K562 (cell line): ENCODE data around the gene ROR2. TPM values are rescaled to one million over a fixed set of nuclear protein-coding genes. Genes with fewer than 3 reads are reported as not detected.

Experiments used
- ATAC-seq: fragments of 200-7000 bp; cut with Tn5 transposase; 3 replicates; pipeline ENCODE4 v1.9.1; 2020; ENCODE audit warnings: moderate library complexity
- BruUV-seq: library from RNA; stranded (reverse); fragments of 400-500 nt; replicated peaks from 2 replicates; lab custom pipeline; 2021; lab: Mats Ljungman, UMichigan
- CTCF ChIA-PET: fragments of 300-600 bp; formaldehyde crosslinking; extraction: SDS; loops from one replicate; lab custom pipeline; 2021; ENCODE audit warnings: low intra/inter-chr PET ratio; lab: Yijun Ruan, JAX
- POLR2A ChIA-PET: fragments of 300-600, 350-650 bp; sonication (Branson Sonifier 250); formaldehyde crosslinking; extraction: SDS; loops from one replicate; lab custom pipeline; 2021; ENCODE audit warnings: antibody characterized with exemption, inconsistent platforms; lab: Yijun Ruan, JAX
- DNase-seq, 4 experiments: peaks; one replicate each; pipeline versions ENCODE4 v3.0.0 to v3.0.0-alpha.2; 2011 to 2018; ENCODE audit warnings: low spot score in 3 of 4, mixed read lengths in 3 of 4; ENCODE audit errors: extremely low read depth in 1 of 4
- FAIRE-seq: peaks from 2 replicates; lab custom pipeline; 2011; peaks lifted over from hg19 to GRCh38; lab: Jason Lieb, UNC
- H2AFZ ChIP-seq: 2 replicates; pipeline ENCODE4 v1.6.0; 2011; ENCODE audit warnings: low read depth, low read length, control low read depth, inconsistent platforms
- H3K27ac ChIP-seq: fragments of 200-600 bp; 3 replicates; pipeline ENCODE4 v1.8.0; 2011; ENCODE audit warnings: low read depth, mild to moderate bottlenecking, control low read depth, inconsistent platforms, low read length, moderate library complexity, mixed read lengths; ENCODE audit errors: extremely low read depth
- H3K27me3 ChIP-seq, 2 experiments: fragments of 300-600 bp in 1 of 2; 2 replicates in 1 of 2; 3 replicates in 1 of 2; pipeline versions ENCODE4 v1.6.0 to v1.8.0; 2011; ENCODE audit warnings: inconsistent platforms in 2 of 2, low read length in 2 of 2, mild to moderate bottlenecking in 1 of 2, mixed read lengths in 1 of 2, moderate library complexity in 1 of 2; ENCODE audit not compliant: control insufficient read depth in 2 of 2, insufficient read depth in 2 of 2
- H3K36me3 ChIP-seq: fragments of 300-600 bp; 3 replicates; pipeline ENCODE4 v1.8.0; 2011; ENCODE audit warnings: mild to moderate bottlenecking, low read length, inconsistent platforms; ENCODE audit not compliant: control insufficient read depth, insufficient read depth
- H3K4me1 ChIP-seq, 2 experiments: fragments of 200-600 bp in 1 of 2; replicated peaks in 1 of 2; 2 replicates in 1 of 2; 3 replicates in 1 of 2; pipeline versions ENCODE4 v1.5.1 to v1.8.0; 2011; ENCODE audit warnings: inconsistent platforms in 2 of 2, low read length in 2 of 2, mild to moderate bottlenecking in 1 of 2, mixed read lengths in 1 of 2, moderate library complexity in 1 of 2; ENCODE audit not compliant: control insufficient read depth in 2 of 2, insufficient read depth in 2 of 2
- H3K4me2 ChIP-seq: 2 replicates; pipeline ENCODE4 v1.6.1; 2011; ENCODE audit warnings: low read length, control low read depth, inconsistent platforms, mixed read lengths; ENCODE audit not compliant: insufficient read depth
- H3K4me3 ChIP-seq: fragments of 200-600 bp; sonication (generic), shearing (Covaris generic); 2 replicates; pipeline ENCODE4 v1.5.1; 2016; ENCODE audit warnings: control low read depth, inconsistent platforms
- H3K79me2 ChIP-seq: fragments of 200-600 bp; 3 replicates; pipeline ENCODE4 v1.8.0; 2011; ENCODE audit warnings: low read length, inconsistent platforms; ENCODE audit not compliant: control insufficient read depth, insufficient read depth
- H3K9ac ChIP-seq, 2 experiments: 2 replicates each; pipeline versions ENCODE4 v1.6.0 to v1.6.1; 2011; ENCODE audit warnings: low read depth in 2 of 2, low read length in 2 of 2, control low read depth in 1 of 2, inconsistent platforms in 1 of 2, mild to moderate bottlenecking in 1 of 2, mixed read lengths in 1 of 2; ENCODE audit not compliant: insufficient read depth in 1 of 2
- H3K9me1 ChIP-seq: one replicate; pipeline ENCODE4 v1.6.0; 2011; ENCODE audit warnings: inconsistent platforms, mild to moderate bottlenecking, low read length, moderate library complexity; ENCODE audit not compliant: control insufficient read depth, insufficient read depth
- H3K9me3 ChIP-seq: replicated peaks from 2 replicates; pipeline ENCODE4 v1.5.1; 2011; ENCODE audit warnings: low read depth, low read length, inconsistent platforms; ENCODE audit not compliant: control insufficient read depth, insufficient read depth
- H4K20me1 ChIP-seq: replicated peaks from 2 replicates; pipeline ENCODE4 v1.6.1; 2011; ENCODE audit warnings: low read length, inconsistent platforms, mixed read lengths; ENCODE audit not compliant: control insufficient read depth, insufficient read depth
- CBX5 ChIP-seq: IDR thresholded peaks from 2 replicates; pipeline ENCODE4 v1.6.1; 2014; ENCODE audit warnings: low read depth, borderline replicate concordance
- EWSR1 ChIP-seq: fragments of 450-650 bp; IDR thresholded peaks from 2 replicates; pipeline ENCODE4 v1.6.1; 2018; ENCODE audit warnings: borderline replicate concordance, mild to moderate bottlenecking, low read depth, moderate library complexity; ENCODE audit not compliant: partially characterized antibody
- NCOA4 ChIP-seq: fragments of 450-650 bp; IDR thresholded peaks from 2 replicates; pipeline ENCODE4 v1.6.1; 2018; ENCODE audit warnings: mild to moderate bottlenecking; ENCODE audit not compliant: partially characterized antibody
- SREBF2 ChIP-seq: sonication (generic); formaldehyde crosslinking; IDR thresholded peaks from 2 replicates; pipeline ENCODE4 v1.4.0; 2020; ENCODE audit warnings: mild to moderate bottlenecking, missing genetic modification reagents
- TSC22D4 ChIP-seq: fragments of 450-650 bp; IDR thresholded peaks from 2 replicates; pipeline ENCODE4 v1.6.1; 2016; ENCODE audit warnings: missing genetic modification characterization, missing biosample characterization, control low read depth
- ZBED1 ChIP-seq: IDR thresholded peaks from 2 replicates; pipeline ENCODE4 v1.6.1; 2014
- ZFP30 ChIP-seq: fragments of 250-450 bp; sonication (Bioruptor Pico); IDR thresholded peaks from 2 replicates; pipeline ENCODE4 v1.8.0; 2022; ENCODE audit warnings: moderate library complexity, mild to moderate bottlenecking, inconsistent platforms, borderline replicate concordance
- ZNF668 ChIP-seq: fragments of 250-450 bp; sonication (Bioruptor Pico); IDR thresholded peaks from 2 replicates; pipeline ENCODE4 v1.8.0; 2022; ENCODE audit warnings: mild to moderate bottlenecking, inconsistent platforms
- WGBS: fragments of 100-300 bp; shearing (Covaris generic); methylation state at CpG from one replicate; pipeline ENCODE4 v1.1.6; 2016; ENCODE audit warnings: low coverage, mixed read lengths; ENCODE audit not compliant: insufficient coverage; ENCODE audit errors: missing lambda C conversion rate; 5-methylcytosine and 5-hydroxymethylcytosine counted together
- in situ Hi-C: fragments of 300-500 bp; cut with MboI; formaldehyde crosslinking; loops from 4 replicates; pipeline ENCODE4 v1.15.0; 2018; ENCODE audit warnings: inconsistent platforms, mixed read lengths
- intact Hi-C: fragments of 100-400 bp; cut with micrococcal nuclease; formaldehyde crosslinking; loops from 2 replicates; pipeline ENCODE4 v1.14.2; 2022
- polyA plus RNA-seq, 8 experiments: library from polyadenylated mRNA; depleted of rRNA in 4 of 8; stranded (reverse) in 5 of 8; unstranded in 3 of 8; fragments of >200 nt; fragmentation: Nextera tagmentation in 2 of 8; fragmentation: Illumina TruSeq in 1 of 8; extraction: Ambion mirVana in 2 of 8; extraction: Trizol in 1 of 8; gene quantifications; 2 replicates each; pipeline versions ENCODE4 v1.2.1 to v1.2.3, GENCODE V29; 2011 to 2014; ENCODE audit warnings: inconsistent platforms in 1 of 8, missing spikeins in 1 of 8
- total RNA-seq, 7 experiments: library from RNA; depleted of rRNA in 6 of 7; stranded (reverse); fragments of >200 nt in 6 of 7; fragmentation: Illumina TruSeq in 2 of 7; extraction: Trizol in 2 of 7; gene quantifications; 2 replicates each; pipeline versions ENCODE4 v1.2.1 to v1.2.3, GENCODE V29; 2011 to 2021; ENCODE audit warnings: low replicate concordance in 1 of 7
- TF ChIP-seq, protein P1 (sequence below): sonication (generic); formaldehyde crosslinking; IDR thresholded peaks from 2 replicates; pipeline ENCODE4 v1.8.0; 2022; ENCODE audit warnings: mild to moderate bottlenecking, missing genetic modification reagents
- TF ChIP-seq, protein P2 (sequence below): fragments of 450-650 bp; formaldehyde crosslinking; IDR thresholded peaks from 2 replicates; pipeline ENCODE4 v1.4.0; 2020; ENCODE audit warnings: mild to moderate bottlenecking, mixed read lengths
- TF ChIP-seq, protein P3 (sequence below): fragments of 450-650 bp; IDR thresholded peaks from 2 replicates; pipeline ENCODE4 v1.6.1; 2016
- TF ChIP-seq, protein P4 (sequence below): IDR thresholded peaks from 2 replicates; pipeline ENCODE4 v1.6.1; 2011; ENCODE audit warnings: borderline replicate concordance, low read depth, mild to moderate bottlenecking, moderate library complexity, low read length; ENCODE audit not compliant: insufficient read depth, poor library complexity, severe bottlenecking
- TF ChIP-seq, protein P5 (sequence below): IDR thresholded peaks from 2 replicates; pipeline ENCODE4 v1.6.1; 2011; ENCODE audit not compliant: insufficient read length; ENCODE audit errors: extremely low read depth

The ROR2 gene
- total and polyA plus RNA-seq, 9 of the 15 experiments (the other 6 are each of a cell fraction or from before 2014, with no cell fraction given), result 5.6 to 33.8 (median 15.3) TPM

DNA sequence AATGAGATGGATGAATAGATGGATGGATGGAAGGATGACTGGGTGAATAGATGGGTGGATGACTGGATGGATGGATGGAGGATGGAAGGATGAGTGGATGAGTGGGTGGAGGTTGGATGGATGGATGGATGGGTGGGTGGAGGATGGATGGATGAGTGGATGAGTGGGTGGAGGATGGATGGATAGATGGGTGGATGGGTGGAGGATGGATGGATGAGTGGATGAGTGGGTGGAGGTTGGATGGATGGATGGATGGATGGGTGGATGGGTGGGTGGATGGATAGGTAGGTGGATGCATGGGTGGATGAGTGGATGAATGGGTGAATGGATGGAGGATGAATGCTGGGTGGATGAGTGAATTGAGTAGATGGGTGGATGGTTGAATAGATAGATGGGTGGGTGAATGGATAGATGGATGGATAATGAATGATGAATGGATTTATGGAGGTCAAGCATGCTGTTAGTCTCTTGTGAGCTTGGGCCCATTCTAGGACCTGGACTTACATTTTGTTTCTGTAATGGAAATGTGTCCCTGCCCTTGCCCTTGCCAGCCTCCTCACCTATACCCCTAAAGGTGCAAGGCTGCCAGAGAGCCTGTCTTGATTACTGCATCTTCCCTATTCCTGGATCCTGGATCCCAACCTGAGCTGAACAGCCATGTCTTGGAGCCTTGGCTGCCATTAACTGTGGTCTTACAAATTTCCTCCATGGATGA, 366.7 kb downstream of the ROR2 start (continued):
- TF ChIP-seq, protein P1, sequence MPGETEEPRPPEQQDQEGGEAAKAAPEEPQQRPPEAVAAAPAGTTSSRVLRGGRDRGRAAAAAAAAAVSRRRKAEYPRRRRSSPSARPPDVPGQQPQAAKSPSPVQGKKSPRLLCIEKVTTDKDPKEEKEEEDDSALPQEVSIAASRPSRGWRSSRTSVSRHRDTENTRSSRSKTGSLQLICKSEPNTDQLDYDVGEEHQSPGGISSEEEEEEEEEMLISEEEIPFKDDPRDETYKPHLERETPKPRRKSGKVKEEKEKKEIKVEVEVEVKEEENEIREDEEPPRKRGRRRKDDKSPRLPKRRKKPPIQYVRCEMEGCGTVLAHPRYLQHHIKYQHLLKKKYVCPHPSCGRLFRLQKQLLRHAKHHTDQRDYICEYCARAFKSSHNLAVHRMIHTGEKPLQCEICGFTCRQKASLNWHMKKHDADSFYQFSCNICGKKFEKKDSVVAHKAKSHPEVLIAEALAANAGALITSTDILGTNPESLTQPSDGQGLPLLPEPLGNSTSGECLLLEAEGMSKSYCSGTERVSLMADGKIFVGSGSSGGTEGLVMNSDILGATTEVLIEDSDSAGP (CRISPR knock-in tag), result no peak
- TF ChIP-seq EWSR1 (no peak), ZFP30 (no peak)
- TF ChIP-seq, protein P2, sequence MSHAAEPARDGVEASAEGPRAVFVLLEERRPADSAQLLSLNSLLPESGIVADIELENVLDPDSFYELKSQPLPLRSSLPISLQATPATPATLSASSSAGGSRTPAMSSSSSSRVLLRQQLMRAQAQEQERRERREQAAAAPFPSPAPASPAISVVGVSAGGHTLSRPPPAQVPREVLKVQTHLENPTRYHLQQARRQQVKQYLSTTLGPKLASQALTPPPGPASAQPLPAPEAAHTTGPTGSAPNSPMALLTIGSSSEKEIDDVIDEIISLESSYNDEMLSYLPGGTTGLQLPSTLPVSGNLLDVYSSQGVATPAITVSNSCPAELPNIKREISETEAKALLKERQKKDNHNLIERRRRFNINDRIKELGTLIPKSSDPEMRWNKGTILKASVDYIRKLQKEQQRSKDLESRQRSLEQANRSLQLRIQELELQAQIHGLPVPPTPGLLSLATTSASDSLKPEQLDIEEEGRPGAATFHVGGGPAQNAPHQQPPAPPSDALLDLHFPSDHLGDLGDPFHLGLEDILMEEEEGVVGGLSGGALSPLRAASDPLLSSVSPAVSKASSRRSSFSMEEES, result no peak
- TF ChIP-seq, all 486 proteins: peak for 1

DNA sequence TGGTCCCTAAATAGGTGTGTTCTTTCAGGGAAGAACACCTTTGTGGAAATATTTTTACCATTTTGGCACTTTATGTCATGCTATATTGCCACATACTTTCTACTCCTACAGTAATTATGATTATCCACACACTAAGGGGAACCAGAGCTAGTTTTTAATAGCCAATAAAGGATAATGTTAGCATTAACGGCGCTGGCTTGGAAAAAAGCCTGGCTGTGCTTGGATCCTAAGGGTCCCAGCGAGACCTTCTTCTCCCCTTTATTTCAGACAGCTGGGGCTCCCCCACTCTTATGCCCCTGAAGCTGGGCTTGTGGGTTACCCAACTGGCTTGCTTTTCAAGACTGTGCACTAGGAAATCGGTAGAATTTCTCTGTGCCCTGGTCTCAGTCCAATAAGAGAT, 367.8 kb downstream of the ROR2 start:
- no TSS peak for BruUV-seq
- no peaks in the 10 kb centered on the region for H3K9me1 ChIP-seq
- no peak for FAIRE-seq
- H3K4me3 ChIP-seq, result no peak overlapping the region
- no peaks in the 10 kb centered on the region for H3K4me1 ChIP-seq
- no peak overlapping the region for H3K27ac ChIP-seq
- in situ Hi-C loops, result no loop called here
- CTCF ChIA-PET, result no interaction called here
- DNase-seq, result no peak
- POLR2A ChIA-PET, result no interaction called here
- ATAC-seq, result no peak
- peaks cover 12 to 44% of the 10 kb centered on the region in 2 experiments; a peak in 4 of 5 replicates for H3K27me3 ChIP-seq
- H2AFZ ChIP-seq, result no peak overlapping the region
- no peaks in the 10 kb centered on the region for H4K20me1 ChIP-seq
- H3K4me2 ChIP-seq, result no peak overlapping the region
- no peaks in the 10 kb centered on the region for H3K36me3 ChIP-seq
- intact Hi-C loops, result no loop called here
- H3K79me2 ChIP-seq, result no peaks in the 10 kb centered on the region
- 0% methylated on average over 3 of the region's 4 CpGs for WGBS
- no peak overlapping the region for H3K9ac ChIP-seq
- no peaks in the 10 kb centered on the region for H3K9me3 ChIP-seq
- TF ChIP-seq TSC22D4 (tag) (no peak), ZNF668 (CRISPR knock-in tag) (no peak), NCOA4 (no peak), ZBED1 (no peak), CBX5 (no peak), SREBF2 (CRISPR knock-in tag) (no peak)
- TF ChIP-seq, protein P3, sequence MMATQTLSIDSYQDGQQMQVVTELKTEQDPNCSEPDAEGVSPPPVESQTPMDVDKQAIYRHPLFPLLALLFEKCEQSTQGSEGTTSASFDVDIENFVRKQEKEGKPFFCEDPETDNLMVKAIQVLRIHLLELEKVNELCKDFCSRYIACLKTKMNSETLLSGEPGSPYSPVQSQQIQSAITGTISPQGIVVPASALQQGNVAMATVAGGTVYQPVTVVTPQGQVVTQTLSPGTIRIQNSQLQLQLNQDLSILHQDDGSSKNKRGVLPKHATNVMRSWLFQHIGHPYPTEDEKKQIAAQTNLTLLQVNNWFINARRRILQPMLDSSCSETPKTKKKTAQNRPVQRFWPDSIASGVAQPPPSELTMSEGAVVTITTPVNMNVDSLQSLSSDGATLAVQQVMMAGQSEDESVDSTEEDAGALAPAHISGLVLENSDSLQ, result no peak
- TF ChIP-seq, protein P4, sequence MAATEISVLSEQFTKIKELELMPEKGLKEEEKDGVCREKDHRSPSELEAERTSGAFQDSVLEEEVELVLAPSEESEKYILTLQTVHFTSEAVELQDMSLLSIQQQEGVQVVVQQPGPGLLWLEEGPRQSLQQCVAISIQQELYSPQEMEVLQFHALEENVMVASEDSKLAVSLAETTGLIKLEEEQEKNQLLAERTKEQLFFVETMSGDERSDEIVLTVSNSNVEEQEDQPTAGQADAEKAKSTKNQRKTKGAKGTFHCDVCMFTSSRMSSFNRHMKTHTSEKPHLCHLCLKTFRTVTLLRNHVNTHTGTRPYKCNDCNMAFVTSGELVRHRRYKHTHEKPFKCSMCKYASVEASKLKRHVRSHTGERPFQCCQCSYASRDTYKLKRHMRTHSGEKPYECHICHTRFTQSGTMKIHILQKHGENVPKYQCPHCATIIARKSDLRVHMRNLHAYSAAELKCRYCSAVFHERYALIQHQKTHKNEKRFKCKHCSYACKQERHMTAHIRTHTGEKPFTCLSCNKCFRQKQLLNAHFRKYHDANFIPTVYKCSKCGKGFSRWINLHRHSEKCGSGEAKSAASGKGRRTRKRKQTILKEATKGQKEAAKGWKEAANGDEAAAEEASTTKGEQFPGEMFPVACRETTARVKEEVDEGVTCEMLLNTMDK, result no peak
- TF ChIP-seq, protein P5, sequence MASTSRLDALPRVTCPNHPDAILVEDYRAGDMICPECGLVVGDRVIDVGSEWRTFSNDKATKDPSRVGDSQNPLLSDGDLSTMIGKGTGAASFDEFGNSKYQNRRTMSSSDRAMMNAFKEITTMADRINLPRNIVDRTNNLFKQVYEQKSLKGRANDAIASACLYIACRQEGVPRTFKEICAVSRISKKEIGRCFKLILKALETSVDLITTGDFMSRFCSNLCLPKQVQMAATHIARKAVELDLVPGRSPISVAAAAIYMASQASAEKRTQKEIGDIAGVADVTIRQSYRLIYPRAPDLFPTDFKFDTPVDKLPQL, result no peak
